ENCODE data around the gene AP1M1.

The AP1M1 gene

GRCh38 chr19:16266586-16266942, 68.9 kb downstream of the AP1M1 start:
- no peak for DNase-seq (ENCODE audit: low read depth)
- H3K4me3 ChIP-seq (ENCODE audit: low read length) = no peak overlapping the region

GRCh38 chr19:16268676-16269319, 71.1 kb downstream of the AP1M1 start:
- DNase-seq (ENCODE audit: low read depth) = no peak
- TF ChIP-seq, protein P1, sequence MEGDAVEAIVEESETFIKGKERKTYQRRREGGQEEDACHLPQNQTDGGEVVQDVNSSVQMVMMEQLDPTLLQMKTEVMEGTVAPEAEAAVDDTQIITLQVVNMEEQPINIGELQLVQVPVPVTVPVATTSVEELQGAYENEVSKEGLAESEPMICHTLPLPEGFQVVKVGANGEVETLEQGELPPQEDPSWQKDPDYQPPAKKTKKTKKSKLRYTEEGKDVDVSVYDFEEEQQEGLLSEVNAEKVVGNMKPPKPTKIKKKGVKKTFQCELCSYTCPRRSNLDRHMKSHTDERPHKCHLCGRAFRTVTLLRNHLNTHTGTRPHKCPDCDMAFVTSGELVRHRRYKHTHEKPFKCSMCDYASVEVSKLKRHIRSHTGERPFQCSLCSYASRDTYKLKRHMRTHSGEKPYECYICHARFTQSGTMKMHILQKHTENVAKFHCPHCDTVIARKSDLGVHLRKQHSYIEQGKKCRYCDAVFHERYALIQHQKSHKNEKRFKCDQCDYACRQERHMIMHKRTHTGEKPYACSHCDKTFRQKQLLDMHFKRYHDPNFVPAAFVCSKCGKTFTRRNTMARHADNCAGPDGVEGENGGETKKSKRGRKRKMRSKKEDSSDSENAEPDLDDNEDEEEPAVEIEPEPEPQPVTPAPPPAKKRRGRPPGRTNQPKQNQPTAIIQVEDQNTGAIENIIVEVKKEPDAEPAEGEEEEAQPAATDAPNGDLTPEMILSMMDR (IDR thresholded peaks at IDR 0.05; ENCODE audit: insufficient read depth, low read depth, low read length, missing control alignments) = no peak
- H3K4me3 ChIP-seq (ENCODE audit: low read length) = no peak overlapping the region

More at GRCh38 chr19:16266586-16266942, 68.9 kb downstream of the AP1M1 start:
- TF ChIP-seq, protein P1 (IDR thresholded peaks at IDR 0.05; ENCODE audit: insufficient read depth, low read depth, low read length, missing control alignments) = no peak

- TF ChIP-seq, protein P1 (IDR thresholded peaks at IDR 0.05; ENCODE audit: insufficient read depth, low read depth, low read length, missing control alignments) = no peak
- no peak overlapping the region for H3K4me3 ChIP-seq (ENCODE audit: low read length)
- DNase-seq (ENCODE audit: low read depth) = no peak
These were observed 75.2 kb downstream of the AP1M1 start for GRCh38 chr19:16272945-16273344.

- TF ChIP-seq, protein P1 (IDR thresholded peaks at IDR 0.05; ENCODE audit: insufficient read depth, low read depth, low read length, missing control alignments) = no peak
- H3K4me3 ChIP-seq (ENCODE audit: low read length) = no peak overlapping the region
- DNase-seq (ENCODE audit: low read depth) = no peak
These were observed 76.7 kb downstream of the AP1M1 start for GRCh38 chr19:16274447-16274846.

- DNase-seq (ENCODE audit: low read depth) = no peak
- TF ChIP-seq, protein P1 (IDR thresholded peaks at IDR 0.05; ENCODE audit: insufficient read depth, low read depth, low read length, missing control alignments) = no peak
- no peak overlapping the region for H3K4me3 ChIP-seq (ENCODE audit: low read length)
These were observed 82.6 kb downstream of the AP1M1 start for GRCh38 chr19:16280306-16280705.

DNA sequence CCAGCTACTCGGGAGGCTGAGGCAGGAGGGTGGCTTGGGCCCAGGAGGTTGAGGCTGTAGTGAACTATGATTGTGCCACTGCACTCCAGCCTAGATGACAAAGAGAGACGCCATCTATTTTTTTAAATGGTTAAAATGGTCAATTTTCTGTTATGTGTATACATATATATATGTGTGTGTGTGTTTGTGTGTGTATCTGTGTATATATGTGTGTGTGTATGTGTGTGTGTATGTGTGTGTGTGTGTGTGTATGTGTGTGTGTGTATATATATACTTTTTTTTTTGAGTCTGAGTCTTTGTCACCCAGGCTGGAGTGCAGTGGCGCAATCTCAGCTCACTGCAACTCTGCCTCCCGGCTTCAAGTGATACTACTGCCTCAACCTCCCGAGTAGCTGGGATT, 84.0 kb downstream of the AP1M1 start:
- TF ChIP-seq, protein P1 (IDR thresholded peaks at IDR 0.05; ENCODE audit: insufficient read depth, low read depth, low read length, missing control alignments) = no peak
- no peak for DNase-seq (ENCODE audit: low read depth)
- H3K4me3 ChIP-seq (ENCODE audit: low read length) = no peak overlapping the region
